ENCODE results near the gene YKT6.

The YKT6 gene

GRCh38 chr7:44232901-44233715 is 32.3 kb downstream of the YKT6 start:
- no peak for DNase-seq (ENCODE audit: low read depth in 1 of 2, low spot score in 1 of 2)

- DNase-seq (ENCODE audit: low read depth in 1 of 2, low spot score in 1 of 2): no peak
Measured at GRCh38 chr7:44235066-44235465, 34.3 kb downstream of the YKT6 start.

- no peak for DNase-seq (ENCODE audit: low read depth in 1 of 2, low spot score in 1 of 2)
Measured at GRCh38 chr7:44235582-44236332, 35.0 kb downstream of the YKT6 start.

- DNase-seq (ENCODE audit: low read depth in 1 of 2, low spot score in 1 of 2): no peak
Measured at GRCh38 chr7:44236333-44236728, 35.6 kb downstream of the YKT6 start.

GRCh38 chr7:44237696-44238095 is 36.9 kb downstream of the YKT6 start:
- DNase-seq (ENCODE audit: low read depth in 1 of 2, low spot score in 1 of 2): no peak

GRCh38 chr7:44238116-44238695 is 37.4 kb downstream of the YKT6 start:
- no peak for DNase-seq (ENCODE audit: low read depth in 1 of 2, low spot score in 1 of 2)

GRCh38 chr7:44239361-44239760 is 38.6 kb downstream of the YKT6 start:
- DNase-seq (ENCODE audit: low read depth in 1 of 2, low spot score in 1 of 2): no peak

- DNase-seq (ENCODE audit: low read depth in 1 of 2, low spot score in 1 of 2): no peak
Measured at GRCh38 chr7:44240376-44240775, 39.6 kb downstream of the YKT6 start.

- DNase-seq (ENCODE audit: low read depth in 1 of 2, low spot score in 1 of 2): peak; percentile 17 to 32
Measured at GRCh38 chr7:44240983-44241510, 40.3 kb downstream of the YKT6 start.

- DNase-seq (ENCODE audit: low read depth in 1 of 2, low spot score in 1 of 2): no peak
Measured at GRCh38 chr7:44242091-44242490, 41.3 kb downstream of the YKT6 start.

GRCh38 chr7:44244282-44244681 is 43.5 kb downstream of the YKT6 start:
- DNase-seq (ENCODE audit: low read depth in 1 of 2, low spot score in 1 of 2): no peak

GRCh38 chr7:44246396-44247113 is 45.8 kb downstream of the YKT6 start:
- DNase-seq (ENCODE audit: low read depth in 1 of 2, low spot score in 1 of 2): no peak

- DNase-seq (ENCODE audit: low read depth in 1 of 2, low spot score in 1 of 2): no peak
Measured at GRCh38 chr7:44247868-44248651, 47.3 kb downstream of the YKT6 start.

GRCh38 chr7:44249639-44250234 is 49.0 kb downstream of the YKT6 start:
- no peak for DNase-seq (ENCODE audit: low read depth in 1 of 2, low spot score in 1 of 2)

- DNase-seq (ENCODE audit: low read depth in 1 of 2, low spot score in 1 of 2): no peak
Measured at GRCh38 chr7:44251269-44251668, 50.5 kb downstream of the YKT6 start.

- no peak for DNase-seq (ENCODE audit: low read depth in 1 of 2, low spot score in 1 of 2)
Measured at GRCh38 chr7:44251881-44252280, 51.1 kb downstream of the YKT6 start.

- DNase-seq (ENCODE audit: low read depth in 1 of 2, low spot score in 1 of 2): no peak
Measured at GRCh38 chr7:44256459-44256858, 55.7 kb downstream of the YKT6 start.

- DNase-seq (ENCODE audit: low read depth in 1 of 2, low spot score in 1 of 2): no peak
Measured at GRCh38 chr7:44257213-44257612, 56.4 kb downstream of the YKT6 start.

GRCh38 chr7:44257618-44258422 is 57.0 kb downstream of the YKT6 start:
- peak; percentile 35 to 56 for DNase-seq (ENCODE audit: low read depth in 1 of 2, low spot score in 1 of 2)

Measured in activated T-helper 1 cell treated with anti-CD3 and anti-CD28 coated beads, Interleukin-2, amount 50 U/mL, for 16 hours (primary cell).